B cell (primary cell): Measurements from ENCODE around the gene KCNF1.

Experiments
- EZH2 ChIP-seq: IDR thresholded peaks from 2 replicates; pipeline ENCODE4 v1.6.1; 2012; ENCODE audit warnings: borderline replicate concordance, low read depth, mild to moderate bottlenecking, moderate library complexity, low read length; ENCODE audit not compliant: insufficient read depth, poor library complexity, severe bottlenecking
- TF ChIP-seq, protein P1 (sequence below): fragments of 200-600 bp; IDR thresholded peaks from one replicate; pipeline ENCODE4 v1.8.0; 2022; ENCODE audit warnings: antibody characterized with exemption, mild to moderate bottlenecking

DNA sequence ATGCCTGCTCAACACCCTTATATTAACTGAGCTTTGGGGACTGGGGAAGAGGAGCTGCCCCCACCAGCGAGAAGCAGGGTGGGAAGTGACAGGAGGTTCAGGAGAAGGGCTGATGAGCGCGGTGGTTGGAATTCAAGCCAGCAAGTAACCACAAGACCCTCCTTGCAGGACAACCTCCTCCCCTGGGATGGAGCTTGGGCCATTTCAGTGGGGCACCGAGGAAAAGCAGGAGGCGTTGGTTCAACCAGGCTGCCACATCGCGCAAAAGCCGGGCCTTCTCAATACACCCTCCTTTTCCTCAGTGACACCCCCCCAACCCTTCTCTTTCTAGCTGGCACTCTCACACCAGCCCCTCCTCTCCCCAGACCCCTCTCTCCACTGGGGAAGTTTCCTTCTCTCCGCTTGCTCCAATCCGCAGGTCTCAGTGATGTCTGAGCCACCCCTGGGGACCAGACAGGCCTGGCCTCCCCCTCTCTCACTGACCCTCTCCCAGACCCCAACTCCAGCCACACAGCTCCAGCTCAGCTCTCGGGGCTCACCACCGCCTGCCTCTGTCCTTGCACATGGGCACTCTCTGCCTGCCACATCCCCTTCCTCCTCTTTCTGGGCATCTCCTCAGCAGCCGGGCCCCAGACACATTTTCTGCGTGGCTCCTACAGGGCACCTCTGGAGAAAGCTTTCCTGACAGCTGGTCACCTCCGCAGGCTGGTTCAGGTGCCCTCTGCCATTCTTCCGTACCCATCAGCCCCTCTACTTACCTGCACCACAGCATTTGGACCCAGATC, 44.5 kb downstream of the KCNF1 start:
- TF ChIP-seq, protein P1, sequence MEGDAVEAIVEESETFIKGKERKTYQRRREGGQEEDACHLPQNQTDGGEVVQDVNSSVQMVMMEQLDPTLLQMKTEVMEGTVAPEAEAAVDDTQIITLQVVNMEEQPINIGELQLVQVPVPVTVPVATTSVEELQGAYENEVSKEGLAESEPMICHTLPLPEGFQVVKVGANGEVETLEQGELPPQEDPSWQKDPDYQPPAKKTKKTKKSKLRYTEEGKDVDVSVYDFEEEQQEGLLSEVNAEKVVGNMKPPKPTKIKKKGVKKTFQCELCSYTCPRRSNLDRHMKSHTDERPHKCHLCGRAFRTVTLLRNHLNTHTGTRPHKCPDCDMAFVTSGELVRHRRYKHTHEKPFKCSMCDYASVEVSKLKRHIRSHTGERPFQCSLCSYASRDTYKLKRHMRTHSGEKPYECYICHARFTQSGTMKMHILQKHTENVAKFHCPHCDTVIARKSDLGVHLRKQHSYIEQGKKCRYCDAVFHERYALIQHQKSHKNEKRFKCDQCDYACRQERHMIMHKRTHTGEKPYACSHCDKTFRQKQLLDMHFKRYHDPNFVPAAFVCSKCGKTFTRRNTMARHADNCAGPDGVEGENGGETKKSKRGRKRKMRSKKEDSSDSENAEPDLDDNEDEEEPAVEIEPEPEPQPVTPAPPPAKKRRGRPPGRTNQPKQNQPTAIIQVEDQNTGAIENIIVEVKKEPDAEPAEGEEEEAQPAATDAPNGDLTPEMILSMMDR, result no peak
- no peak for TF ChIP-seq EZH2
